Skeletal muscle satellite cell (primary cell): ENCODE measurements around the gene PDE1C.

Source experiments
- H3K27me3 ChIP-seq: 2 replicates; pipeline ENCODE4 v1.7.0; 2013; ENCODE audit warnings: low read length; ENCODE audit not compliant: control insufficient read depth, insufficient read depth
- H3K36me3 ChIP-seq: 2 replicates; pipeline ENCODE4 v1.7.0; 2013; ENCODE audit warnings: mild to moderate bottlenecking, control low read depth, low read length; ENCODE audit not compliant: insufficient read depth
- H3K4me1 ChIP-seq: 2 replicates; pipeline ENCODE4 v1.7.0; 2013; ENCODE audit warnings: low read length; ENCODE audit not compliant: control insufficient read depth, insufficient read depth
- H3K4me2 ChIP-seq: 2 replicates; pipeline ENCODE4 v1.7.0; 2013; ENCODE audit warnings: mild to moderate bottlenecking, low read length
- H3K4me3 ChIP-seq: 2 replicates; pipeline ENCODE4 v1.7.0; 2013; ENCODE audit warnings: low read length
- H3K9ac ChIP-seq: 2 replicates; pipeline ENCODE4 v1.7.0; 2013; ENCODE audit warnings: mild to moderate bottlenecking, low read depth, low read length, moderate library complexity
- H3K9me3 ChIP-seq: replicated peaks from 2 replicates; pipeline ENCODE4 v1.7.0; 2013; ENCODE audit warnings: mild to moderate bottlenecking, control low read depth, low read length

The PDE1C gene

GRCh38 chr7:31982962-31983361, 87.2 kb downstream of the PDE1C start:
- Histone ChIP-seq H3K4me3 (no peak overlapping the region), H3K9me3 (no peaks in the 10 kb centered on the region), H3K4me1 (no peaks in the 10 kb centered on the region), H3K4me2 (no peak overlapping the region), H3K27me3 (no peaks in the 10 kb centered on the region), H3K9ac (no peak overlapping the region), H3K36me3 (no peaks in the 10 kb centered on the region)

- no peak overlapping the region for H3K9ac ChIP-seq
- no peaks in the 10 kb centered on the region for H3K27me3 ChIP-seq
- H3K36me3 ChIP-seq = no peaks in the 10 kb centered on the region
- no peaks in the 10 kb centered on the region for H3K4me1 ChIP-seq
- H3K4me3 ChIP-seq = no peak overlapping the region
- H3K9me3 ChIP-seq = no peaks in the 10 kb centered on the region
- no peak overlapping the region for H3K4me2 ChIP-seq
Measured at GRCh38 chr7:31981874-31982390, 88.3 kb downstream of the PDE1C start.

- Histone ChIP-seq H3K27me3 (no peaks in the 10 kb centered on the region), H3K9ac (no peak overlapping the region), H3K9me3 (no peaks in the 10 kb centered on the region), H3K4me2 (no peak overlapping the region), H3K4me1 (no peaks in the 10 kb centered on the region), H3K4me3 (no peak overlapping the region), H3K36me3 (no peaks in the 10 kb centered on the region)
Measured at GRCh38 chr7:31979690-31980330, 90.4 kb downstream of the PDE1C start.

GRCh38 chr7:31975546-31975945, 94.7 kb downstream of the PDE1C start:
- no peak overlapping the region for H3K4me3 ChIP-seq
- no peaks in the 10 kb centered on the region for H3K9me3 ChIP-seq
- H3K27me3 ChIP-seq = no peaks in the 10 kb centered on the region
- H3K4me2 ChIP-seq = no peak overlapping the region
- peaks cover 3% of the 10 kb centered on the region for H3K4me1 ChIP-seq
- H3K9ac ChIP-seq = no peak overlapping the region
- no peaks in the 10 kb centered on the region for H3K36me3 ChIP-seq

GRCh38 chr7:31974351-31974750, 95.9 kb downstream of the PDE1C start:
- Histone ChIP-seq H3K36me3 (no peaks in the 10 kb centered on the region), H3K27me3 (no peaks in the 10 kb centered on the region), H3K9ac (no peak overlapping the region), H3K4me3 (no peak overlapping the region), H3K4me1 (peaks cover 8% of the 10 kb centered on the region), H3K9me3 (no peaks in the 10 kb centered on the region), H3K4me2 (no peak overlapping the region)

GRCh38 chr7:31971049-31971667, 99.0 kb downstream of the PDE1C start:
- H3K9ac ChIP-seq = no peak overlapping the region
- no peaks in the 10 kb centered on the region for H3K27me3 ChIP-seq
- H3K36me3 ChIP-seq = no peaks in the 10 kb centered on the region

GRCh38 chr7:31970501-31970900, 99.7 kb downstream of the PDE1C start:
- Histone ChIP-seq H3K9me3 (no peaks in the 10 kb centered on the region), H3K36me3 (no peaks in the 10 kb centered on the region), H3K4me3 (no peak overlapping the region), H3K4me2 (peak overlapping the region; percentile 7), H3K4me1 (peaks cover 8% of the 10 kb centered on the region), H3K9ac (no peak overlapping the region), H3K27me3 (no peaks in the 10 kb centered on the region)

More at GRCh38 chr7:31971049-31971667, 99.0 kb downstream of the PDE1C start:
- H3K4me3 ChIP-seq = no peak overlapping the region
- H3K4me1 ChIP-seq = peaks cover 8% of the 10 kb centered on the region
- H3K4me2 ChIP-seq = no peak overlapping the region
- H3K9me3 ChIP-seq = no peaks in the 10 kb centered on the region

GRCh38 chr7:31963569-31964175, 106.5 kb downstream of the PDE1C start:
- Histone ChIP-seq H3K27me3 (no peaks in the 10 kb centered on the region), H3K9ac (no peak overlapping the region), H3K4me2 (no peak overlapping the region), H3K4me3 (no peak overlapping the region), H3K4me1 (no peaks in the 10 kb centered on the region), H3K9me3 (no peaks in the 10 kb centered on the region), H3K36me3 (no peaks in the 10 kb centered on the region)

GRCh38 chr7:31962246-31962645, 108.0 kb downstream of the PDE1C start:
- H3K9me3 ChIP-seq = no peaks in the 10 kb centered on the region
- no peak overlapping the region for H3K4me2 ChIP-seq
- H3K36me3 ChIP-seq = no peaks in the 10 kb centered on the region
- H3K4me3 ChIP-seq = no peak overlapping the region
- H3K27me3 ChIP-seq = no peaks in the 10 kb centered on the region
- H3K4me1 ChIP-seq = peaks cover 12% of the 10 kb centered on the region
- H3K9ac ChIP-seq = no peak overlapping the region

- Histone ChIP-seq H3K36me3 (no peaks in the 10 kb centered on the region), H3K9ac (no peak overlapping the region), H3K9me3 (peaks cover 2% of the 10 kb centered on the region), H3K4me1 (peaks cover 21% of the 10 kb centered on the region), H3K4me3 (no peak overlapping the region), H3K27me3 (no peaks in the 10 kb centered on the region), H3K4me2 (peak overlapping the region; percentile 25)
Measured at GRCh38 chr7:31958226-31958625, 112.0 kb downstream of the PDE1C start.

GRCh38 chr7:31957756-31958155, 112.5 kb downstream of the PDE1C start:
- Histone ChIP-seq H3K4me2 (peak overlapping the region; percentile 43), H3K27me3 (no peaks in the 10 kb centered on the region), H3K4me3 (no peak overlapping the region), H3K36me3 (no peaks in the 10 kb centered on the region), H3K9me3 (peaks cover 2% of the 10 kb centered on the region), H3K9ac (no peak overlapping the region), H3K4me1 (peaks cover 21% of the 10 kb centered on the region)
